ENCODE data around the gene FXYD3. TPM values are rescaled to one million over a fixed set of nuclear protein-coding genes. Genes with fewer than 3 reads are reported as not detected.

Gene FXYD3
- polyA plus RNA-seq, 1 donor (not counting 4 experiments of a cell fraction or from before 2014, with no cell fraction given) = 851 TPM

GRCh38 chr19:35141837-35142605 lies 26.4 kb downstream of the FXYD3 start:
- DNase-seq (ENCODE audit: low read depth, low spot score) (no peak), FAIRE-seq (peak; percentile 20)
- Histone ChIP-seq H3K9me3 (ENCODE audit: control insufficient read depth, low read depth, low read length) (no peaks in the 10 kb centered on the region), H3K79me2 (ENCODE audit: control insufficient read depth, insufficient read depth, low read length) (no peaks in the 10 kb centered on the region), H3K9ac (ENCODE audit: control insufficient read depth, extremely low read depth, insufficient read depth, low read length) (no peak overlapping the region), H3K4me2 (ENCODE audit: control insufficient read depth, extremely low read depth, insufficient read depth, low read depth, low read length) (peak overlapping the region; percentile 56), H2AFZ (ENCODE audit: control insufficient read depth, low read length) (no peak overlapping the region), H3K27me3 (ENCODE audit: control insufficient read depth, extremely low read depth, insufficient read depth, low read length) (peaks cover 19% of the 10 kb centered on the region), H3K27ac (ENCODE audit: control insufficient read depth, insufficient read depth, low read length) (no peak overlapping the region), H3K9me1 (ENCODE audit: control insufficient read depth, extremely low read depth, insufficient read depth, low read length) (no peaks in the 10 kb centered on the region), H3K36me3 (ENCODE audit: control insufficient read depth in 2 of 2, extremely low read depth in 1 of 2, insufficient read depth in 2 of 2, low read length in 2 of 2) (no peaks in the 10 kb centered on the region), H4K20me1 (ENCODE audit: control insufficient read depth, extremely low read depth, insufficient read depth, low read length) (no peaks in the 10 kb centered on the region), H3K4me3 (ENCODE audit: control insufficient read depth in 2 of 3, extremely low read depth in 1 of 3, insufficient read depth in 2 of 3, low read depth in 1 of 3, low read length in 3 of 3) (no peak overlapping the region), H3K4me1 (ENCODE audit: control insufficient read depth, extremely low read depth, insufficient read depth, low read length) (peaks cover 24% of the 10 kb centered on the region)
- peak; percentile 40 for TF ChIP-seq EZH2 (IDR thresholded peaks at IDR 0.05; ENCODE audit: low read length)
- no peak for TF ChIP-seq CTCF (optimal IDR thresholded peaks at IDR 0.05 in 1 of 3, IDR thresholded peaks at IDR 0.05 in 1 of 3, conservative IDR thresholded peaks at IDR 0.05 in 1 of 3; ENCODE audit: extremely low read depth in 1 of 3, insufficient read depth in 2 of 3, low read length in 3 of 3)
- dilution Hi-C loops (cut with MboI; ENCODE audit: extremely low pct_ligation_motif_present, low sequenced_read_pairs) = no loop called here

- Histone ChIP-seq H3K79me2 (ENCODE audit: control insufficient read depth, insufficient read depth, low read length) (no peaks in the 10 kb centered on the region), H3K27me3 (ENCODE audit: control insufficient read depth, extremely low read depth, insufficient read depth, low read length) (peaks cover 19% of the 10 kb centered on the region), H3K4me2 (ENCODE audit: control insufficient read depth, extremely low read depth, insufficient read depth, low read depth, low read length) (peak overlapping the region; percentile 56), H3K9me1 (ENCODE audit: control insufficient read depth, extremely low read depth, insufficient read depth, low read length) (no peaks in the 10 kb centered on the region), H2AFZ (ENCODE audit: control insufficient read depth, low read length) (no peak overlapping the region), H3K36me3 (ENCODE audit: control insufficient read depth in 2 of 2, extremely low read depth in 1 of 2, insufficient read depth in 2 of 2, low read length in 2 of 2) (no peaks in the 10 kb centered on the region), H3K4me3 (ENCODE audit: control insufficient read depth in 2 of 3, extremely low read depth in 1 of 3, insufficient read depth in 2 of 3, low read depth in 1 of 3, low read length in 3 of 3) (no peak overlapping the region), H3K9ac (ENCODE audit: control insufficient read depth, extremely low read depth, insufficient read depth, low read length) (no peak overlapping the region), H3K4me1 (ENCODE audit: control insufficient read depth, extremely low read depth, insufficient read depth, low read length) (peaks cover 21% of the 10 kb centered on the region), H3K9me3 (ENCODE audit: control insufficient read depth, low read depth, low read length) (no peaks in the 10 kb centered on the region), H4K20me1 (ENCODE audit: control insufficient read depth, extremely low read depth, insufficient read depth, low read length) (no peaks in the 10 kb centered on the region), H3K27ac (ENCODE audit: control insufficient read depth, insufficient read depth, low read length) (no peak overlapping the region)
- FAIRE-seq (no peak), DNase-seq (ENCODE audit: low read depth, low spot score) (no peak)
- dilution Hi-C loops (cut with MboI; ENCODE audit: extremely low pct_ligation_motif_present, low sequenced_read_pairs) = no loop called here
- TF ChIP-seq CTCF (optimal IDR thresholded peaks at IDR 0.05 in 1 of 3, IDR thresholded peaks at IDR 0.05 in 1 of 3, conservative IDR thresholded peaks at IDR 0.05 in 1 of 3; ENCODE audit: extremely low read depth in 1 of 3, insufficient read depth in 2 of 3, low read length in 3 of 3) (peak; percentile 14 to 73 (median 57)), EZH2 (IDR thresholded peaks at IDR 0.05; ENCODE audit: low read length) (peak; percentile 3)
Measured at GRCh38 chr19:35142606-35143230, 27.1 kb downstream of the FXYD3 start.

All from keratinocyte (primary cell).